ENCODE results near the gene ZNF75A.

- TF ChIP-seq CTCF (optimal IDR thresholded peaks at IDR 0.05 in 1 of 3, IDR thresholded peaks at IDR 0.05 in 1 of 3, conservative IDR thresholded peaks at IDR 0.05 in 1 of 3; ENCODE audit: extremely low read depth in 1 of 3, insufficient read depth in 2 of 3, low read length in 3 of 3) (no peak), EZH2 (IDR thresholded peaks at IDR 0.05; ENCODE audit: low read length) (no peak)
Observed at GRCh38 chr16:3282103-3282729, 23.1 kb upstream of the ZNF75A start.

Measured in keratinocyte (primary cell).